Uterus (tissue), 4 donors: Measurements from ENCODE around the gene PCMTD2. TPM values are rescaled to one million over a fixed set of nuclear protein-coding genes. Genes with fewer than 3 reads are reported as not detected.

Experiments
- DNase-seq, 2 donors: peaks; one replicate each; pipeline ENCODE4 v3.0.0-alpha.2; 2019 to 2020
- H3K27ac ChIP-seq, 2 donors: fragments of 200-600 bp; sonication (generic); 1 replicate in 1 of 2; 2 replicates in 1 of 2; pipeline ENCODE4 v1.5.1; 2016 to 2018
- H3K27me3 ChIP-seq, 2 donors: fragments of 200-600 bp; sonication (generic); one replicate each; pipeline ENCODE4 v1.5.1; 2018 to 2019; ENCODE audit warnings: control low read depth in 1 of 2
- H3K36me3 ChIP-seq, 2 donors: fragments of 200-600 bp; sonication (generic); one replicate each; pipeline ENCODE4 v1.5.1; 2019; ENCODE audit warnings: control low read depth in 1 of 2
- H3K4me1 ChIP-seq, 2 donors: fragments of 200-600 bp; sonication (generic); one replicate each; pipeline ENCODE4 v1.5.1; 2018 to 2019; ENCODE audit warnings: control low read depth in 1 of 2
- H3K4me3 ChIP-seq, 2 donors: fragments of 200-600 bp; sonication (generic); 1 replicate in 1 of 2; 2 replicates in 1 of 2; pipeline ENCODE4 v1.5.1; 2018 to 2019; ENCODE audit warnings: mild to moderate bottlenecking in 1 of 2
- H3K9me3 ChIP-seq, 2 donors: fragments of 200-600 bp; sonication (generic); one replicate each; pipeline ENCODE4 v1.5.1; 2019; ENCODE audit warnings: control low read depth in 1 of 2
- POLR2A ChIP-seq, 2 donors: fragments of 450-650 bp; IDR thresholded peaks; one replicate each; pipeline ENCODE4 v1.6.1; 2016; ENCODE audit warnings: antibody characterized with exemption in 2 of 2, mild to moderate bottlenecking in 1 of 2, moderate library complexity in 1 of 2
- intact Hi-C: fragments of 100-400 bp; cut with DNase I; formaldehyde crosslinking; loops from one replicate; pipeline ENCODE4 v1.15.1; 2023; ENCODE audit warnings: low total_unique reads
- total RNA-seq, 4 donors: library from RNA; depleted of rRNA in 3 of 4; stranded (reverse); fragments of >200 nt in 3 of 4; gene quantifications; one replicate each; pipeline versions ENCODE4 v1.1.0 to v1.2.4, GENCODE V29; 2014 to 2023
- TF ChIP-seq, protein P1 (sequence below), 4 experiments: fragments of 200-600 bp in 2 of 4; fragments of 450-650 bp in 2 of 4; sonication (generic) in 2 of 4; IDR thresholded peaks; one replicate each; pipeline ENCODE4 v1.5.1; 2016 to 2019; ENCODE audit warnings: antibody characterized with exemption in 4 of 4, mild to moderate bottlenecking in 2 of 4, moderate library complexity in 1 of 4
- donor health status: DM: yes; HTN: yes; CAD: no.

The PCMTD2 gene
- total RNA-seq, 4 donors from 2014 or later = 50.5 to 162 (median 66.1) TPM

GRCh38 chr20:64210656-64211369, 44.7 kb upstream of the PCMTD2 start:
- TF ChIP-seq POLR2A (IDR thresholded peaks at IDR 0.05) = no peak
- TF ChIP-seq, protein P1, sequence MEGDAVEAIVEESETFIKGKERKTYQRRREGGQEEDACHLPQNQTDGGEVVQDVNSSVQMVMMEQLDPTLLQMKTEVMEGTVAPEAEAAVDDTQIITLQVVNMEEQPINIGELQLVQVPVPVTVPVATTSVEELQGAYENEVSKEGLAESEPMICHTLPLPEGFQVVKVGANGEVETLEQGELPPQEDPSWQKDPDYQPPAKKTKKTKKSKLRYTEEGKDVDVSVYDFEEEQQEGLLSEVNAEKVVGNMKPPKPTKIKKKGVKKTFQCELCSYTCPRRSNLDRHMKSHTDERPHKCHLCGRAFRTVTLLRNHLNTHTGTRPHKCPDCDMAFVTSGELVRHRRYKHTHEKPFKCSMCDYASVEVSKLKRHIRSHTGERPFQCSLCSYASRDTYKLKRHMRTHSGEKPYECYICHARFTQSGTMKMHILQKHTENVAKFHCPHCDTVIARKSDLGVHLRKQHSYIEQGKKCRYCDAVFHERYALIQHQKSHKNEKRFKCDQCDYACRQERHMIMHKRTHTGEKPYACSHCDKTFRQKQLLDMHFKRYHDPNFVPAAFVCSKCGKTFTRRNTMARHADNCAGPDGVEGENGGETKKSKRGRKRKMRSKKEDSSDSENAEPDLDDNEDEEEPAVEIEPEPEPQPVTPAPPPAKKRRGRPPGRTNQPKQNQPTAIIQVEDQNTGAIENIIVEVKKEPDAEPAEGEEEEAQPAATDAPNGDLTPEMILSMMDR (IDR thresholded peaks at IDR 0.05) = no peak
- intact Hi-C loops = no loop called here
- Histone ChIP-seq H3K4me1 (peaks cover 3 to 7% of the 10 kb centered on the region in 2 donors), H3K4me3 (no peak overlapping the region), H3K36me3 (no peaks in the 10 kb centered on the region), H3K9me3 (no peaks in the 10 kb centered on the region), H3K27me3 (no peaks in the 10 kb centered on the region), H3K27ac (no peak overlapping the region)
- DNase-seq = no peak

DNA sequence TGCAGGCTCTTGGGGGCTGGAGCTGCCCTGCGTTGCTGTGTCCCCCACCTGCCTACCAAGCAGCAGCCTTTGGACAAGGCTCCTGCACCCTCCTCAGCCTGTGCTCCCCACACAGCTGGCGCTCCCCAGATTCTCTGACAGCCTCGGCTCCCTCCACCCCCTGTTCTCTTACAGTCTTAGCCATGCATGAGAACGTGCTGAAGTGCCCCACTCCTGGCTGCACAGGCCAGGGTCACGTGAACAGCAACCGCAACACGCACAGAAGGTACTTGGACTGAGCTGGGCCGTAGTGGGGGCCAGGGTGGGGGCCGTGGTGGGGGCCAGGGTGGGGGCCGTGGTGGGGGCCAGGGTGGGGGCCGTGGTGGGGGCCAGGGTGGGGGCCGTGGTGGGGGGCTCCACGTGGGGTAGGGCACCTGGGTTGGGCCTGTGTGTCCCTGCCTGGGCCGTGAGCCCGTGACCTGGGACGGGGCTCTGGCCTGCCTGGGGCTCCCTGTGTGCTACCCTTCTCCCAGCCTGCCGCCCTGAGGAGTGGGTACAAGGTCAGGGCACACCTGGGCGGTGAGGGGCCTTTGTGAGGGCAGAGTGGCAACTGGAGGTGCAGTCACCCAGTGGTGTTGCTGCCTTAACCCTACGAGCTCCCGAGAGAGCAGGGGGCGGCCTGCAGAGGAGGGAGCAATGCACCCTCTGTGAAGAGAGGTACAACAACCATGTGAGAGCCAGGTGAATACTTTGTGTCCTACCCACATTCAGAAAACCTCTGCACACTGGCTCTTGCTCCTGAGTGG, 43.5 kb upstream of the PCMTD2 start:
- no peak for DNase-seq
- peak overlapping the region in 1 of 2 donors; percentile 38 for H3K27ac ChIP-seq
- no peak overlapping the region for H3K4me3 ChIP-seq
- intact Hi-C loops = no loop called here
- peaks cover 3 to 7% of the 10 kb centered on the region in 2 donors for H3K4me1 ChIP-seq
- H3K36me3 ChIP-seq = no peaks in the 10 kb centered on the region
- H3K27me3 ChIP-seq = no peaks in the 10 kb centered on the region
- no peak for TF ChIP-seq POLR2A (IDR thresholded peaks at IDR 0.05)
- TF ChIP-seq, protein P1 (IDR thresholded peaks at IDR 0.05) = no peak
- no peaks in the 10 kb centered on the region for H3K9me3 ChIP-seq

GRCh38 chr20:64212755-64213154, 42.8 kb upstream of the PCMTD2 start:
- DNase-seq = peak; percentile 50 to 57
- Histone ChIP-seq H3K27me3 (no peaks in the 10 kb centered on the region), H3K9me3 (no peaks in the 10 kb centered on the region), H3K27ac (peak overlapping the region in 1 of 2 donors; percentile 38), H3K4me3 (no peak overlapping the region), H3K4me1 (peaks cover 3 to 7% of the 10 kb centered on the region in 2 donors), H3K36me3 (no peaks in the 10 kb centered on the region)
- intact Hi-C loops = no loop called here
- TF ChIP-seq, protein P1 (IDR thresholded peaks at IDR 0.05) = no peak
- TF ChIP-seq POLR2A (IDR thresholded peaks at IDR 0.05) = no peak

GRCh38 chr20:64214113-64214512, 41.4 kb upstream of the PCMTD2 start:
- intact Hi-C loops = no loop called here
- H3K27ac ChIP-seq = no peak overlapping the region
- H3K36me3 ChIP-seq = no peaks in the 10 kb centered on the region
- H3K9me3 ChIP-seq = no peaks in the 10 kb centered on the region
- H3K4me1 ChIP-seq = peaks cover 3 to 7% of the 10 kb centered on the region in 2 donors
- H3K27me3 ChIP-seq = no peaks in the 10 kb centered on the region
- no peak for DNase-seq
- no peak for TF ChIP-seq POLR2A (IDR thresholded peaks at IDR 0.05)
- TF ChIP-seq, protein P1 (IDR thresholded peaks at IDR 0.05) = no peak
- H3K4me3 ChIP-seq = no peak overlapping the region

DNA sequence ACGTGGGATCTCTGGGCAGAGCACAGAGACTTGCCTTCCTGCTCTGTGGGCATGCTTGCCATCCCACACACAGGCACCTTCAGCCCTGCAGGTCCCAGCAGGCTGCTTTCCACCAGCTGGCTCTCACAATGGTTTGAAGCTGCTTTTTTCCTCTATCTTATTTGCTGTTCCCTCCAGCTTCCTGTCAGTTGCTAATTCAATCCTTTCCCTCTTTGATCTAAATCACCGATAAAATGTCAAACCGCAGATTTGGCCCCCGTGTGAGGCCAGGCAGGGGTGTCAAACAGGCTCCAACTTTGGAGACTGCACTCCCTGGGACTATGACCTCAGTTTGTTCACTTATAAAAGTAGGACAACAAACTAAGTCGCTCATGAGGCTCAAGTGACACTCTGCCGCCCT, 40.6 kb upstream of the PCMTD2 start:
- no peak overlapping the region for H3K27ac ChIP-seq
- intact Hi-C loops = no loop called here
- no peaks in the 10 kb centered on the region for H3K36me3 ChIP-seq
- DNase-seq = no peak
- H3K9me3 ChIP-seq = no peaks in the 10 kb centered on the region
- H3K4me1 ChIP-seq = peaks cover 3 to 7% of the 10 kb centered on the region in 2 donors
- H3K27me3 ChIP-seq = no peaks in the 10 kb centered on the region
- TF ChIP-seq, protein P1 (IDR thresholded peaks at IDR 0.05) = no peak
- no peak for TF ChIP-seq POLR2A (IDR thresholded peaks at IDR 0.05)
- H3K4me3 ChIP-seq = no peak overlapping the region
